HCT116 (cell line): Measurements from ENCODE around the gene FTL. TPM values are rescaled to one million over a fixed set of nuclear protein-coding genes. Genes with fewer than 3 reads are reported as not detected.

Experiments used
- ATAC-seq: fragments of 200-7000 bp; cut with Tn5 transposase; 2 replicates; pipeline ENCODE4 v1.9.1; 2020; ENCODE audit warnings: mild to moderate bottlenecking, moderate library complexity
- BruUV-seq: library from RNA; stranded (reverse); fragments of 400-500 nt; replicated peaks from 2 replicates; lab custom pipeline; 2021; lab: Mats Ljungman, UMichigan
- CTCF ChIA-PET: fragments of 300-600 bp; sonication (Branson Sonifier 250); formaldehyde crosslinking; loops from one replicate; lab custom pipeline; 2021; ENCODE audit warnings: antibody characterized with exemption; lab: Charles Lee
- POLR2A ChIA-PET: fragments of 300-600, 350-600 bp; sonication (Branson Sonifier 250); formaldehyde crosslinking; loops from one replicate; lab custom pipeline; 2021; ENCODE audit warnings: antibody characterized with exemption; lab: Charles Lee
- RAD21 ChIA-PET, 2 experiments: fragments of 300-600 bp; sonication (Branson Sonifier 250); formaldehyde crosslinking; loops; one replicate each; lab custom pipeline; 2023; ENCODE audit warnings: low total read pairs in 2 of 2; ENCODE audit not compliant: uncharacterized antibody in 2 of 2, unreplicated experiment in 2 of 2, low non-redundant PET in 1 of 2; lab: Charles Lee
- DNase-seq: peaks from one replicate; pipeline ENCODE4 v3.0.0-alpha.2; 2010; ENCODE audit warnings: low read depth, low spot score
- H2AFZ ChIP-seq: fragments of 200-600 bp; shearing (Covaris generic), sonication (generic); 2 replicates; pipeline ENCODE4 v1.6.1; 2017; ENCODE audit warnings: low read depth, mixed run types, mixed read lengths, antibody characterized with exemption, low read length; ENCODE audit not compliant: poor library complexity, severe bottlenecking
- H3K27ac ChIP-seq: 2 replicates; pipeline ENCODE4 v1.5.1; 2012; ENCODE audit warnings: low read depth, low read length
- H3K27me3 ChIP-seq: fragments of 200-600 bp; sonication (generic); 2 replicates; pipeline ENCODE4 v1.6.1; 2016; ENCODE audit warnings: mixed run types, low read length, mixed read lengths; ENCODE audit not compliant: insufficient read depth
- H3K36me3 ChIP-seq, 2 experiments: fragments of 200-500 bp in 1 of 2; fragments of 200-600 bp in 1 of 2; sonication (Bioruptor generic) in 1 of 2; sonication (generic) in 1 of 2; 2 replicates each; pipeline versions ENCODE4 v1.5.1 to v1.6.1; 2014 to 2016; ENCODE audit warnings: low read length in 2 of 2, inconsistent platforms in 1 of 2, mixed read lengths in 1 of 2, mixed run types in 1 of 2; ENCODE audit not compliant: insufficient read depth in 2 of 2, control insufficient read depth in 1 of 2
- H3K4me1 ChIP-seq, 2 experiments: fragments of 200-600 bp in 1 of 2; sonication (generic) in 1 of 2; 2 replicates each; pipeline versions ENCODE4 v1.5.1 to v1.6.1; 2012 to 2017; ENCODE audit warnings: low read length in 2 of 2, inconsistent platforms in 1 of 2, mild to moderate bottlenecking in 1 of 2, mixed read lengths in 1 of 2, mixed run types in 1 of 2, moderate library complexity in 1 of 2; ENCODE audit not compliant: insufficient read depth in 2 of 2, control insufficient read depth in 1 of 2
- H3K4me2 ChIP-seq: fragments of 200-600 bp; sonication (generic); 2 replicates; pipeline ENCODE4 v1.6.1; 2017; ENCODE audit warnings: mixed run types, low read length, mixed read lengths
- H3K4me3 ChIP-seq, 2 experiments: fragments of 200-600 bp in 1 of 2; sonication (generic) in 1 of 2; replicated peaks in 1 of 2; 2 replicates each; pipeline ENCODE4 v1.5.1; 2011 to 2016; ENCODE audit warnings: low read length in 2 of 2, control low read depth in 1 of 2, low read depth in 1 of 2, mild to moderate bottlenecking in 1 of 2, mixed read lengths in 1 of 2, mixed run types in 1 of 2
- H3K79me2 ChIP-seq: fragments of 200-600 bp; sonication (generic); 2 replicates; pipeline ENCODE4 v1.6.1; 2017; ENCODE audit warnings: mild to moderate bottlenecking, mixed run types, low read length, moderate library complexity, mixed read lengths; ENCODE audit not compliant: insufficient read depth
- H3K9ac ChIP-seq: fragments of 200-600 bp; sonication (generic); 2 replicates; pipeline ENCODE4 v1.6.1; 2016; ENCODE audit warnings: low read length, mixed read lengths
- H3K9me2 ChIP-seq: fragments of 200-600 bp; sonication (generic), shearing (Covaris generic); 2 replicates; pipeline ENCODE4 v1.6.1; 2017; ENCODE audit warnings: mixed run types, mild to moderate bottlenecking, moderate library complexity; ENCODE audit not compliant: insufficient read depth
- H3K9me3 ChIP-seq, 2 experiments: fragments of 200-500 bp in 1 of 2; fragments of 200-600 bp in 1 of 2; sonication (Bioruptor generic) in 1 of 2; sonication (generic) in 1 of 2; 2 replicates each; pipeline ENCODE4 v1.6.1; 2014 to 2017; ENCODE audit warnings: low read length in 2 of 2, mixed read lengths in 2 of 2, inconsistent platforms in 1 of 2, low read depth in 1 of 2, mild to moderate bottlenecking in 1 of 2, mixed run types in 1 of 2, moderate library complexity in 1 of 2; ENCODE audit not compliant: control insufficient read depth in 1 of 2, insufficient read depth in 1 of 2
- H4K20me1 ChIP-seq: fragments of 200-600 bp; sonication (generic), shearing (Covaris generic); 2 replicates; pipeline ENCODE4 v1.6.1; 2017; ENCODE audit warnings: mixed run types, mild to moderate bottlenecking, moderate library complexity; ENCODE audit not compliant: insufficient read depth
- CEBPB ChIP-seq: IDR thresholded peaks from 2 replicates; pipeline ENCODE4 v1.6.1; 2012; ENCODE audit warnings: low read depth
- ELF1 ChIP-seq: IDR thresholded peaks from 2 replicates; pipeline ENCODE4 v1.6.1; 2012; ENCODE audit warnings: low read depth, borderline replicate concordance
- EZH2 ChIP-seq: fragments of 200-600 bp; sonication (generic); IDR thresholded peaks from 2 replicates; pipeline ENCODE4 v1.6.1; 2017; ENCODE audit warnings: antibody characterized with exemption, mixed run types
- EZH2phosphoT487 ChIP-seq: fragments of 200-600 bp; IDR thresholded peaks from 2 replicates; pipeline ENCODE4 v1.6.1; 2018; ENCODE audit warnings: antibody characterized with exemption, borderline replicate concordance
- FOSL1 ChIP-seq: IDR thresholded peaks from 2 replicates; pipeline ENCODE4 v1.6.1; 2012; ENCODE audit warnings: low read depth
- MAX ChIP-seq: IDR thresholded peaks from 2 replicates; pipeline ENCODE4 v1.6.1; 2012
- POLR2A ChIP-seq: IDR thresholded peaks from 2 replicates; pipeline ENCODE4 v1.7.0; 2011; ENCODE audit warnings: borderline replicate concordance; ENCODE audit not compliant: insufficient read depth, insufficient read length; ENCODE audit errors: extremely low read depth
- POLR2AphosphoS5 ChIP-seq: IDR thresholded peaks from 2 replicates; pipeline ENCODE4 v1.6.1; 2011; ENCODE audit warnings: mild to moderate bottlenecking, low read depth, low read length, moderate library complexity
- REST ChIP-seq: IDR thresholded peaks from 2 replicates; pipeline ENCODE4 v1.6.1; 2012; ENCODE audit warnings: low read depth
- SIN3A ChIP-seq: IDR thresholded peaks from 2 replicates; pipeline ENCODE4 v1.6.1; 2012; ENCODE audit warnings: low read depth
- SP1 ChIP-seq: IDR thresholded peaks from 2 replicates; pipeline ENCODE4 v1.6.1; 2012; ENCODE audit warnings: low read depth
- SRF ChIP-seq: IDR thresholded peaks from 2 replicates; pipeline ENCODE4 v1.6.1; 2012; ENCODE audit warnings: low read depth
- TCF7L2 ChIP-seq: IDR thresholded peaks from 2 replicates; pipeline ENCODE4 v1.7.0; 2011; ENCODE audit warnings: borderline replicate concordance, inconsistent platforms; ENCODE audit not compliant: insufficient read depth, insufficient read length; ENCODE audit errors: extremely low read depth
- YY1 ChIP-seq: IDR thresholded peaks from 2 replicates; pipeline ENCODE4 v1.6.1; 2011; ENCODE audit warnings: low read length, low read depth, moderate library complexity, mild to moderate bottlenecking; ENCODE audit not compliant: insufficient replicate concordance; ENCODE audit errors: extremely low read depth
- ZBTB33 ChIP-seq: IDR thresholded peaks from 2 replicates; pipeline ENCODE4 v1.6.1; 2011; ENCODE audit warnings: mild to moderate bottlenecking, low read length, moderate library complexity; ENCODE audit not compliant: insufficient replicate concordance; ENCODE audit errors: extremely low read depth
- ZFX ChIP-seq: fragments of 450-650 bp; IDR thresholded peaks from 2 replicates; pipeline ENCODE4 v1.6.1; 2017
- ZNF274 ChIP-seq: fragments of 200-500 bp; sonication (Bioruptor generic); IDR thresholded peaks from 2 replicates; pipeline ENCODE4 v1.6.1; 2014; ENCODE audit warnings: mild to moderate bottlenecking, low read depth, low read length, inconsistent platforms
- intact Hi-C: fragments of 100-400 bp; cut with micrococcal nuclease; formaldehyde crosslinking; loops from 2 replicates; pipeline ENCODE4 v1.10.0; 2022
- total RNA-seq: library from RNA; stranded (reverse); gene quantifications from one replicate; pipeline ENCODE4 v1.2.1, GENCODE V29; 2021; ENCODE audit not compliant: unreplicated experiment
- TF ChIP-seq, protein P1 (sequence below): IDR thresholded peaks from 2 replicates; pipeline ENCODE4 v1.6.1; 2012

The FTL gene
- total RNA-seq, 1 experiment from 2014 or later, result 1,885 TPM

DNA sequence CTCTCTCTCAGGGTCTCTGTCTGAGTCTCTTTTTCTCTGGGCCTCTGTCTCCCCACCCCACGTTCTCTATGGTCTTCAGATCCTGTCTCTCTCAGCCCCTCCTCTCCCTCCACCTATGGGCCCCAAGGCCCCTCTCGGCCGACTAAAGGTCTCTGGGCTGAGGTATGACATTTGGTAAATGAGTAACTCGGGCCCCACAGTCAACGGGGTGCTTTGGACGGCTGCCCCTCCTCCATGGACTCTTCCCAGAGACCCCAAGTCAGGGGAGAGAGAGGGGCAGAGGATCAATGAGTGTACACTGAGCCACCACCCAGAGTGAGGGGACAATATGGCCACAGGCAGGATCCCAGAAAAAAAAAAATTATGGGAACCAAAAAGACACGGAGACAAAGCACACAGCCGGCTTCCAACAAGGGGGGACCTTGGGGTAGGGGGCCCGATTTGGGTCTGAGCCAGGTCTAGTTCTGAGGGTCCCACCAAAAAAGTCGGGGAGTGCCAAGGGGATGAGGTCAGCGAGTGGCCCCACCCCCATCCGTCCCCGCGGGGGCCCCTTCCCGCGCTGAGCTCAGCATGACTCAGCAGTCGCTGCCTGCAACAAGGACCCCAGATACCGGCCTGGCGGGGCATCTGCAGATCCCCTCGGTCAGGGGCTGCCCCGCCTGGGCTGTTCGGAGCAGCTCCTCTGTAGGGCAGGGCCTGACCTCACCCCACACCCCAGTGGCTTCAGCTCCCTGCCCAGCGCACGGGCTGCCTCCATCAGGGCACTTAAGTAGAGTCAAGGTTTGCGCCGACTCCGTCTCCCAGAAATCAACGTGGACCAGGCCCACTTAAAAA, 1.5 kb upstream of the FTL start:
- DNase-seq (no peak), ATAC-seq (peak; percentile 17; the same call in 1 of the 2 replicates)
- Histone ChIP-seq H3K27me3 (no peaks in the 10 kb centered on the region), H3K36me3 (peaks cover 0 to 14% of the 10 kb centered on the region in 2 experiments; a peak in 1 of 4 replicates), H3K79me2 (peaks cover 16% of the 10 kb centered on the region), H3K4me3 (peak overlapping the region; percentile 15 to 36), H2AFZ (no peak overlapping the region), H3K27ac (peak overlapping the region; percentile 98), H4K20me1 (peaks cover 9% of the 10 kb centered on the region; the same call in 1 of the 2 replicates), H3K4me1 (peaks cover 35 to 62% of the 10 kb centered on the region in 2 experiments), H3K9ac (peak overlapping the region; percentile 78), H3K9me2 (no peaks in the 10 kb centered on the region), H3K9me3 (no peaks in the 10 kb centered on the region), H3K4me2 (peak overlapping the region; percentile 83)
- ChIA-PET CTCF (interaction anchor here (0.9 to 1.0 kb wide), 2 partner anchors 36 to 176 kb away, joined by 3 read pairs; no protein-coding TSS in a partner anchor), RAD21 (no interaction called here), POLR2A (interaction anchor here (0.8 to 2.6 kb wide), 3 partner anchors 30 to 151 kb away, joined by 3 to 7 read pairs (median 3); partner anchors contain the start of genes GYS1 and RUVBL2)
- no TSS peak for BruUV-seq
- intact Hi-C loops, result no loop called here
- TF ChIP-seq ZNF274 (no peak), CEBPB (no peak), ELF1 (no peak), YY1 (no peak), REST (no peak), SIN3A (no peak), TCF7L2 (peak; percentile 24), MAX (peak; percentile 22; the same call in 1 of the 2 replicates), SRF (no peak), POLR2A (no peak), SP1 (peak; percentile 71; the same call in 1 of the 2 replicates), POLR2AphosphoS5 (peak; percentile 59), FOSL1 (peak; percentile 89), EZH2 (no peak), ZFX (peak; percentile 55; the same call in 1 of the 2 replicates), EZH2phosphoT487 (no peak), ZBTB33 (peak; percentile 45)
- TF ChIP-seq, protein P1, sequence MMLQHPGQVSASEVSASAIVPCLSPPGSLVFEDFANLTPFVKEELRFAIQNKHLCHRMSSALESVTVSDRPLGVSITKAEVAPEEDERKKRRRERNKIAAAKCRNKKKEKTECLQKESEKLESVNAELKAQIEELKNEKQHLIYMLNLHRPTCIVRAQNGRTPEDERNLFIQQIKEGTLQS, result no peak
